OCI-LY3 (cell line): Measurements from ENCODE around the gene CD101.

ENCODE experiments used
- EZH2phosphoT487 ChIP-seq: fragments of 200-600 bp; shearing (Covaris generic); IDR thresholded peaks from 2 replicates; pipeline ENCODE4 v1.6.1; 2018; ENCODE audit warnings: antibody characterized with exemption, mixed run types, low read depth
- TF ChIP-seq, protein P1 (sequence below): fragments of 200-600, 300-600 bp; sonication (generic); IDR thresholded peaks from 2 replicates; pipeline ENCODE4 v1.5.1; 2014; ENCODE audit warnings: antibody characterized with exemption, low read length, low read depth

DNA sequence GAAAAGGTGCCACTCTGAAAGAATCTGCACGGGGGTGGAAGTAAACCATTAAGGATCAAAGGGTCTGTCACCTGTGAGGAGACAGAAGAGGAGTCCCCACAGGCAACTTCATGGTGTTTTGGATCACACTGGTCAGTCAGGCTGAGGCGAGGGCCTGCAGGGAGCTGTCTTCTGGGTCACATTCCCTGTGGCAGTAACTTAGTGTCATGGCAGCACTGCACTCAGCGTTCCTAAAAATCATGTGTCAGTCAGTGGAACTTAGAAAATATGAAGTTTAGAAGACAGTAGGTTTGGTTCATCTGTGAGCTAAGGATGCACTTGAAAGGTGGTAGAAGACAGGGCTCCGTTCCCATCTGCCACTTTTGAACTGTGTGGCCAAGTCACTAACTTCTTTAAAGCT, 43.5 kb upstream of the CD101 start:
- TF ChIP-seq, protein P1, sequence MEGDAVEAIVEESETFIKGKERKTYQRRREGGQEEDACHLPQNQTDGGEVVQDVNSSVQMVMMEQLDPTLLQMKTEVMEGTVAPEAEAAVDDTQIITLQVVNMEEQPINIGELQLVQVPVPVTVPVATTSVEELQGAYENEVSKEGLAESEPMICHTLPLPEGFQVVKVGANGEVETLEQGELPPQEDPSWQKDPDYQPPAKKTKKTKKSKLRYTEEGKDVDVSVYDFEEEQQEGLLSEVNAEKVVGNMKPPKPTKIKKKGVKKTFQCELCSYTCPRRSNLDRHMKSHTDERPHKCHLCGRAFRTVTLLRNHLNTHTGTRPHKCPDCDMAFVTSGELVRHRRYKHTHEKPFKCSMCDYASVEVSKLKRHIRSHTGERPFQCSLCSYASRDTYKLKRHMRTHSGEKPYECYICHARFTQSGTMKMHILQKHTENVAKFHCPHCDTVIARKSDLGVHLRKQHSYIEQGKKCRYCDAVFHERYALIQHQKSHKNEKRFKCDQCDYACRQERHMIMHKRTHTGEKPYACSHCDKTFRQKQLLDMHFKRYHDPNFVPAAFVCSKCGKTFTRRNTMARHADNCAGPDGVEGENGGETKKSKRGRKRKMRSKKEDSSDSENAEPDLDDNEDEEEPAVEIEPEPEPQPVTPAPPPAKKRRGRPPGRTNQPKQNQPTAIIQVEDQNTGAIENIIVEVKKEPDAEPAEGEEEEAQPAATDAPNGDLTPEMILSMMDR: no peak
- TF ChIP-seq EZH2phosphoT487: no peak
